Natural killer cell (primary cell): ENCODE results near the gene DCX. TPM values are rescaled to one million over a fixed set of nuclear protein-coding genes. Genes with fewer than 3 reads are reported as not detected.

Experiments
- ATAC-seq, 3 donors: fragments of 150-1000 bp in 2 of 3; fragments of 200-7000 bp in 1 of 3; cut with Tn5 transposase; 1 replicate in 1 of 3; 2 replicates in 2 of 3; pipeline ENCODE4 v1.10.0; 2021; ENCODE audit warnings: mild to moderate bottlenecking in 2 of 3, moderate library complexity in 2 of 3
- DNase-seq, 2 donors: peaks; one replicate each; pipeline versions ENCODE4 v3.0.0 to v3.0.0-alpha.2; 2013 to 2021; ENCODE audit warnings: mixed read lengths in 1 of 2
- H3K27ac ChIP-seq: one replicate; pipeline ENCODE4 v1.5.1; 2013; ENCODE audit warnings: mild to moderate bottlenecking, low read length
- H3K27me3 ChIP-seq: one replicate; pipeline ENCODE4 v1.6.1; 2013; ENCODE audit warnings: low read length; ENCODE audit not compliant: control insufficient read depth, insufficient read depth
- H3K36me3 ChIP-seq: one replicate; pipeline ENCODE4 v1.6.1; 2013; ENCODE audit warnings: low read length; ENCODE audit not compliant: control insufficient read depth, insufficient read depth
- H3K4me1 ChIP-seq: one replicate; pipeline ENCODE4 v1.6.1; 2013; ENCODE audit warnings: low read length; ENCODE audit not compliant: control insufficient read depth, insufficient read depth
- H3K4me3 ChIP-seq: one replicate; pipeline ENCODE4 v1.5.1; 2013; ENCODE audit warnings: low read length
- H3K9me3 ChIP-seq: one replicate; pipeline ENCODE4 v1.6.1; 2013; ENCODE audit warnings: low read length; ENCODE audit not compliant: control insufficient read depth, insufficient read depth
- H3K27ac Mint-ChIP-seq, 2 donors: one replicate each; pipeline ENCODE4 v1.8.0; 2022; ENCODE audit warnings: mild to moderate bottlenecking in 2 of 2, mixed read lengths in 2 of 2, moderate library complexity in 1 of 2
- H3K27me3 Mint-ChIP-seq, 2 donors: one replicate each; pipeline ENCODE4 v1.8.0; 2022; ENCODE audit warnings: low read depth in 2 of 2, mixed read lengths in 2 of 2
- H3K36me3 Mint-ChIP-seq: one replicate; pipeline ENCODE4 v1.8.0; 2022; ENCODE audit warnings: mixed read lengths
- H3K4me1 Mint-ChIP-seq, 2 donors: one replicate each; pipeline ENCODE4 v1.8.0; 2022; ENCODE audit warnings: mixed read lengths in 2 of 2
- H3K4me3 Mint-ChIP-seq: one replicate; pipeline ENCODE4 v1.8.0; 2022; ENCODE audit warnings: mild to moderate bottlenecking, moderate library complexity, mixed read lengths
- H3K9me3 Mint-ChIP-seq, 2 donors: one replicate each; pipeline ENCODE4 v1.8.0; 2022; ENCODE audit warnings: mixed read lengths in 2 of 2
- CTCF ChIP-seq: fragments of 200-600 bp; IDR thresholded peaks from one replicate; pipeline ENCODE4 v1.8.0; 2022; ENCODE audit warnings: antibody characterized with exemption
- WGBS: methylation state at CpG from one replicate; pipeline ENCODE4 v1.1.7; 2013; ENCODE audit warnings: missing lambda C conversion rate; ENCODE audit not compliant: insufficient coverage; 5-methylcytosine and 5-hydroxymethylcytosine counted together
- intact Hi-C: fragments of 100-400 bp; cut with micrococcal nuclease; formaldehyde crosslinking; loops from one replicate; pipeline ENCODE4 v1.14.2; 2022
- total RNA-seq, 4 donors: library from RNA; stranded (reverse); fragments of 120-200 nt in 1 of 4; gene quantifications; one replicate each; pipeline versions ENCODE4 v1.2.3 to v1.2.4, GENCODE V29; 2013 to 2022

Gene DCX
- total RNA-seq, 3 donors from 2014 or later (not counting 1 experiment from before 2014, with no cell fraction given) = not detected

- Mint-ChIP-seq H3K36me3 (no peaks in the 10 kb centered on the region), H3K9me3 (no peaks in the 10 kb centered on the region), H3K4me3 (no peak overlapping the region), H3K27me3 (peaks cover 0 to 43% of the 10 kb centered on the region in 2 donors), H3K27ac (no peak overlapping the region), H3K4me1 (no peaks in the 10 kb centered on the region)
- Histone ChIP-seq H3K27me3 (no peaks in the 10 kb centered on the region), H3K4me1 (no peaks in the 10 kb centered on the region), H3K36me3 (no peaks in the 10 kb centered on the region), H3K27ac (no peak overlapping the region), H3K4me3 (no peak overlapping the region), H3K9me3 (no peaks in the 10 kb centered on the region)
- ATAC-seq = no peak
- 57% methylated on average over 1 of the region's 2 CpGs for WGBS
- TF ChIP-seq CTCF = no peak
- DNase-seq = no peak
- intact Hi-C loops = no loop called here
Observed at GRCh38 chrX:111265486-111265885, 146.5 kb downstream of the DCX start.

GRCh38 chrX:111264385-111264784 is 147.6 kb downstream of the DCX start:
- H3K27me3 ChIP-seq = no peaks in the 10 kb centered on the region
- no peaks in the 10 kb centered on the region for H3K4me1 ChIP-seq
- no peak overlapping the region for H3K4me3 ChIP-seq
- Mint-ChIP-seq H3K4me1 (no peaks in the 10 kb centered on the region), H3K27ac (no peak overlapping the region), H3K27me3 (peaks cover 0 to 43% of the 10 kb centered on the region in 2 donors), H3K9me3 (no peaks in the 10 kb centered on the region), H3K36me3 (no peaks in the 10 kb centered on the region), H3K4me3 (no peak overlapping the region)
- no peak for TF ChIP-seq CTCF
- intact Hi-C loops = no loop called here
- no peaks in the 10 kb centered on the region for H3K36me3 ChIP-seq
- H3K9me3 ChIP-seq = no peaks in the 10 kb centered on the region
- no peak for DNase-seq
- no peak for ATAC-seq
- WGBS = no CpG with 5 or more reads among the region's 2 CpGs
- H3K27ac ChIP-seq = no peak overlapping the region

GRCh38 chrX:111262086-111262485 is 149.9 kb downstream of the DCX start:
- no peak overlapping the region for H3K4me3 Mint-ChIP-seq
- H3K4me1 Mint-ChIP-seq = no peaks in the 10 kb centered on the region
- intact Hi-C loops = no loop called here
- H3K27me3 ChIP-seq = no peaks in the 10 kb centered on the region
- WGBS = 88% methylated on average over 2 of the region's 3 CpGs
- no peaks in the 10 kb centered on the region for H3K36me3 ChIP-seq
- H3K9me3 ChIP-seq = no peaks in the 10 kb centered on the region
- no peak overlapping the region for H3K27ac Mint-ChIP-seq
- H3K36me3 Mint-ChIP-seq = no peaks in the 10 kb centered on the region
- peaks cover 0 to 40% of the 10 kb centered on the region in 2 donors for H3K27me3 Mint-ChIP-seq
- DNase-seq (no peak), ATAC-seq (no peak)
- H3K4me3 ChIP-seq = no peak overlapping the region
- H3K4me1 ChIP-seq = no peaks in the 10 kb centered on the region
- no peak for TF ChIP-seq CTCF
- H3K27ac ChIP-seq = no peak overlapping the region
- H3K9me3 Mint-ChIP-seq = no peaks in the 10 kb centered on the region

GRCh38 chrX:111260451-111260850 is 151.5 kb downstream of the DCX start:
- ATAC-seq (no peak), DNase-seq (no peak)
- no peak for TF ChIP-seq CTCF
- 67% methylated on average over 3 of the region's 3 CpGs for WGBS
- Histone ChIP-seq H3K9me3 (no peaks in the 10 kb centered on the region), H3K27ac (no peak overlapping the region), H3K36me3 (no peaks in the 10 kb centered on the region), H3K4me3 (no peak overlapping the region), H3K27me3 (no peaks in the 10 kb centered on the region), H3K4me1 (no peaks in the 10 kb centered on the region)
- peaks cover 0 to 35% of the 10 kb centered on the region in 2 donors for H3K27me3 Mint-ChIP-seq
- H3K9me3 Mint-ChIP-seq = no peaks in the 10 kb centered on the region
- H3K4me1 Mint-ChIP-seq = no peaks in the 10 kb centered on the region
- intact Hi-C loops = no loop called here
- H3K4me3 Mint-ChIP-seq = no peak overlapping the region
- H3K36me3 Mint-ChIP-seq = no peaks in the 10 kb centered on the region
- H3K27ac Mint-ChIP-seq = no peak overlapping the region
